Endothelial cell of umbilical vein (primary cell): Measurements from ENCODE around the gene CTTN.

Source experiments
- EZH2 ChIP-seq: IDR thresholded peaks from 2 replicates; pipeline ENCODE4 v1.6.1; 2012; ENCODE audit warnings: borderline replicate concordance, low read depth, mild to moderate bottlenecking, moderate library complexity, low read length, inconsistent platforms; ENCODE audit not compliant: severe bottlenecking
- MYC ChIP-seq: IDR thresholded peaks from one replicate; pipeline ENCODE4 v1.6.1; 2011; ENCODE audit warnings: mild to moderate bottlenecking, low read depth, low read length
- TF ChIP-seq, protein P1 (sequence below), 2 donors: IDR thresholded peaks; 1 replicate in 1 of 2; 2 replicates in 1 of 2; pipeline ENCODE4 v1.5.1; 2011; ENCODE audit warnings: low read length in 2 of 2, mild to moderate bottlenecking in 2 of 2, moderate library complexity in 2 of 2, control low read depth in 1 of 2, inconsistent platforms in 1 of 2, low read depth in 1 of 2; ENCODE audit not compliant: insufficient read depth in 1 of 2; ENCODE audit errors: extremely low read depth in 1 of 2

DNA sequence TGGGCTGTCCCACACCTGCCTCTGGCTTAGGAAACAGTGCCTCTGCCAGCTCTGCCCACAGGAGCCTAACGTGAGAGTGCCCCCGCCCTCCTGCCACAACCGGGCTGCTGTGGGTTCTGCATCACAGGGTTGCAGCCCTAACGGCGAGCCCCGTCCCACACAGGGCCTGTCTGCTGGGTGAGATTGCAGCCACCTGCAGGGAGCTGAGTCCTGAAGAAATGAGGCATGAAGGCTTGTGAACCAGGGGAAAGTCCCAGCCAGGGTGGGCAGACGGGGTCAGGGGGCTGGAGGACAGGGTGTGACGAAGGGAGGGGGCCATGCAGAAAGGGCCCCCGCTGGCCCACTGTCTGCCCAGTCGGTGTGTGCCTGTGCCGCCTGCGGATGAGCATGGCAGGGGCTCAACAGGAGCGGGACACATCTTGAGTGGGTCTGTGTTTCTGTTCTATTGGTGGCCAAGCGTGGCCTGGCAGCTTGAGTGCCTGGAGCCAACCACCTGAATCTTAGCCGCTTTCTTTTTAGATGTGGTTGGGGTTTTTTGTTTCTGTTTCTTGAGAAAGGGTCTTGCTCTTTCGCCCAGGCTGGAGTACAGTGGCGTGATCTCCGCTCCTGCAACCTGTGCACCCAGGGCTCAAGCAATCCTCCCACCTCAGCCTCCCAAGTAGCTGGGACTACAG, 38.9 kb downstream of the CTTN start:
- TF ChIP-seq EZH2 (no peak), MYC (no peak)
- TF ChIP-seq, protein P1, sequence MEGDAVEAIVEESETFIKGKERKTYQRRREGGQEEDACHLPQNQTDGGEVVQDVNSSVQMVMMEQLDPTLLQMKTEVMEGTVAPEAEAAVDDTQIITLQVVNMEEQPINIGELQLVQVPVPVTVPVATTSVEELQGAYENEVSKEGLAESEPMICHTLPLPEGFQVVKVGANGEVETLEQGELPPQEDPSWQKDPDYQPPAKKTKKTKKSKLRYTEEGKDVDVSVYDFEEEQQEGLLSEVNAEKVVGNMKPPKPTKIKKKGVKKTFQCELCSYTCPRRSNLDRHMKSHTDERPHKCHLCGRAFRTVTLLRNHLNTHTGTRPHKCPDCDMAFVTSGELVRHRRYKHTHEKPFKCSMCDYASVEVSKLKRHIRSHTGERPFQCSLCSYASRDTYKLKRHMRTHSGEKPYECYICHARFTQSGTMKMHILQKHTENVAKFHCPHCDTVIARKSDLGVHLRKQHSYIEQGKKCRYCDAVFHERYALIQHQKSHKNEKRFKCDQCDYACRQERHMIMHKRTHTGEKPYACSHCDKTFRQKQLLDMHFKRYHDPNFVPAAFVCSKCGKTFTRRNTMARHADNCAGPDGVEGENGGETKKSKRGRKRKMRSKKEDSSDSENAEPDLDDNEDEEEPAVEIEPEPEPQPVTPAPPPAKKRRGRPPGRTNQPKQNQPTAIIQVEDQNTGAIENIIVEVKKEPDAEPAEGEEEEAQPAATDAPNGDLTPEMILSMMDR (IDR thresholded peaks at IDR 0.05; ENCODE audit: extremely low read depth in 1 of 2, insufficient read depth in 1 of 2, low read depth in 1 of 2, low read length in 2 of 2), result no peak
